SJCRH30 (cell line): ENCODE results near the gene C11orf71. TPM values are rescaled to one million over a fixed set of nuclear protein-coding genes. Genes with fewer than 3 reads are reported as not detected.

Experiments used
- DNase-seq, 2 experiments: peaks; one replicate each; pipeline ENCODE4 v3.0.0-alpha.2; 2015 to 2020
- H3K27ac ChIP-seq: fragments of 250-450 bp; sonication (Bioruptor Pico); 2 replicates; pipeline ENCODE4 v1.5.1; 2020; ENCODE audit warnings: mild to moderate bottlenecking, moderate library complexity
- H3K27me3 ChIP-seq: fragments of 250-450 bp; sonication (Bioruptor Pico); 2 replicates; pipeline ENCODE4 v1.5.1; 2020; ENCODE audit warnings: mild to moderate bottlenecking, moderate library complexity
- H3K36me3 ChIP-seq: fragments of 250-450 bp; sonication (Bioruptor Pico); 2 replicates; pipeline ENCODE4 v1.5.1; 2020; ENCODE audit warnings: mild to moderate bottlenecking, moderate library complexity
- H3K4me1 ChIP-seq: fragments of 250-450 bp; sonication (Bioruptor Pico); 2 replicates; pipeline ENCODE4 v1.5.1; 2020; ENCODE audit warnings: mild to moderate bottlenecking, moderate library complexity
- H3K4me3 ChIP-seq: fragments of 250-450 bp; sonication (Bioruptor Pico); 2 replicates; pipeline ENCODE4 v1.5.1; 2020; ENCODE audit warnings: mild to moderate bottlenecking, moderate library complexity
- H3K9me3 ChIP-seq: fragments of 250-450 bp; sonication (Bioruptor Pico); replicated peaks from 2 replicates; pipeline ENCODE4 v1.5.1; 2020; ENCODE audit warnings: mild to moderate bottlenecking, moderate library complexity
- total RNA-seq: library from RNA; depleted of rRNA; stranded (reverse); fragments of >200 nt; shearing (Covaris generic); gene quantifications from 2 replicates; pipeline ENCODE4 v1.2.3, GENCODE V29; 2014; rRNA removed

Gene C11orf71, protein sequence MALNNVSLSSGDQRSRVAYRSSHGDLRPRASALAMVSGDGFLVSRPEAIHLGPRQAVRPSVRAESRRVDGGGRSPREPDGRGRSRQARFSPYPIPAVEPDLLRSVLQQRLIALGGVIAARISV
- 3.2 and 3.6 TPM in 2 replicates for total RNA-seq

DNA sequence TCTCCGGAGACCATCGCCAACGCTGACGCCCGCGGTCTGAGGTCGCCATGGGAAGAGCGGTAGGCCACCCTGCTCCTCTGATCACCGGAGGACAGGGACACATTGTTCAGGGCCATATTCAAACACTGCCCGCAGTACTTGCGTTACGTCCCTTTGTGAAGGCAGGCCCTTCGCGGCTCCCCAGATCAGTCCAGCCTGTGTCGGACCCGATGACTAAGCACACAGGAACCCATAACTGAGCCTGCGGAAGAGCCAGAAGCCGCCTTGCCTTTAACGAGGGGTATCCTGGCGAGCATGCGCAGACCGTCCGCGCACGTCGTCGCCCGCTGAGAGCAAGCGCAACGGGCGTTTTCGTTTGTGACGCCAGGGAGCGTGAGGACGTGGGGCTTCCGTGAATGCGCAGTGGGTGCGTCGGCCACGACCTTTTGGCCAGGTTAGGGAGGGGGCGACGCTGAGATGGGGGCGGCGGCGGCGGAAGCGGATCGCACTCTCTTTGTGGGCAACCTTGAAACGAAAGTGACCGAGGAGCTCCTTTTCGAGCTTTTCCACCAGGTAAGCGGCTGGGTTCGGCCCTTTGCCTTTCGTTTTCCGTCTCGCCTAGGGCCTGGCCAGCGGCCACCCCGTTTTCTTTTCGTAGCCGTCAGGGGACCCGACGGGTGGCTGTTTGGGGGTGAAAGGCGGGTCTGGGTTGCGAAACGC, at the start of gene C11orf71, which contains the start of gene RBM7:
TSS of gene C11orf71 (minus strand) at position 296 of the 699 bp plus-strand sequence. CDS start at position 116, 180 bp downstream.
TSS of gene RBM7 (plus strand) at position 451 of the 699 bp plus-strand sequence. CDS start at position 457, 6 bp downstream.
- Histone ChIP-seq H3K4me1 (no peaks in the 10 kb centered on the region), H3K9me3 (no peaks in the 10 kb centered on the region), H3K27ac (peak within 1 kb of the TSS; percentile 92), H3K27me3 (no peaks in the 10 kb centered on the region), H3K36me3 (peaks cover 7% of the 10 kb centered on the region), H3K4me3 (peak within 1 kb of the TSS; percentile 66)
- peak; percentile 94 for DNase-seq

DNA sequence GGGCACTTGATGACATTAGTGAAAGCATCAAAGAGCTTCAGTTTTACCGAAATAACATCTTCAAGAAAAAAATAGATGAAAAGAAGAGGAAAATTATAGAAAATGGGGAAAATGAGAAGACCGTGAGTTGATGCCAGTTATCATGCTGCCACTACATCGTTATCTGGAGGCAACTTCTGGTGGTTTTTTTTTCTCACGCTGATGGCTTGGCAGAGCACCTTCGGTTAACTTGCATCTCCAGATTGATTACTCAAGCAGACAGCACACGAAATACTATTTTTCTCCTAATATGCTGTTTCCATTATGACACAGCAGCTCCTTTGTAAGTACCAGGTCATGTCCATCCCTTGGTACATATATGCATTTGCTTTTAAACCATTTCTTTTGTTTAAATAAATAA, 49.5 kb upstream of the C11orf71 start:
- peaks cover 10% of the 10 kb centered on the region for H3K36me3 ChIP-seq
- no peaks in the 10 kb centered on the region for H3K4me1 ChIP-seq
- H3K9me3 ChIP-seq = no peaks in the 10 kb centered on the region
- no peak overlapping the region for H3K27ac ChIP-seq
- H3K27me3 ChIP-seq = no peaks in the 10 kb centered on the region
- no peak for DNase-seq
- no peak overlapping the region for H3K4me3 ChIP-seq

DNA sequence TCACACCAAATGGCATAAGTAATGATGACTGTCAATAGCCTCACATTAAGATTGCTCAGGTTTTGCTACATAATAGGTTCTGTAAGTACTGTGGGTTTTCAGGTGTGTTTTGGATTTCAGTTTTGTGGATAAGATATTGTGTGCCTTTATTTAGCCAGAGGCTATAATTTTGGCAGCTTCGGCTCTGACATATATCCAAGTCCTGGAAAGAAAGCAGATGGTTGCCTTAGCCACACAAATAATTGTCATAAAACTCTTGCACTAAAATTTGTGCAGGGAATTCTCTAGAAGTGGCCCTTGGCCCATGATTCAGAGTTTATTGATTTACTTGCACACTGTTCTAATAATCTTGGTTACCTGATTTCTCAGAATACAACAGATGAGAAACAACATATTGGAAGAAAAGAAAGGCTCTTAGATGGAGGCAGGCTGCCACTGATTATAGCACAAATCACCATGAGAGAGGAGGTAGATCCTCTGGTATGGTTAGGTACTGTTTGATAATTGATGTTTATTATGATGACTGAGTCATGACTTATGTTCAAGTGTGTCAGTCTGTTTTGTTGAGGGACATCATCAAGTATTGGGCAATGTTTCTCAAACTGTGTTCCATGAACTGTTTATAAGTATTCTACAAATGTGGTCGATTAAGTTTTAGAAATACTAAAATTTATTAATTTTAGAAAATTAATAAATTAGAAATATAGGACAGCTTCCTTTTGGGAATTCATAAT, 48.6 kb upstream of the C11orf71 start:
- H3K9me3 ChIP-seq = no peaks in the 10 kb centered on the region
- no peak for DNase-seq
- no peak overlapping the region for H3K4me3 ChIP-seq
- no peak overlapping the region for H3K27ac ChIP-seq
- H3K36me3 ChIP-seq = peaks cover 10% of the 10 kb centered on the region
- no peaks in the 10 kb centered on the region for H3K27me3 ChIP-seq
- H3K4me1 ChIP-seq = no peaks in the 10 kb centered on the region

DNA sequence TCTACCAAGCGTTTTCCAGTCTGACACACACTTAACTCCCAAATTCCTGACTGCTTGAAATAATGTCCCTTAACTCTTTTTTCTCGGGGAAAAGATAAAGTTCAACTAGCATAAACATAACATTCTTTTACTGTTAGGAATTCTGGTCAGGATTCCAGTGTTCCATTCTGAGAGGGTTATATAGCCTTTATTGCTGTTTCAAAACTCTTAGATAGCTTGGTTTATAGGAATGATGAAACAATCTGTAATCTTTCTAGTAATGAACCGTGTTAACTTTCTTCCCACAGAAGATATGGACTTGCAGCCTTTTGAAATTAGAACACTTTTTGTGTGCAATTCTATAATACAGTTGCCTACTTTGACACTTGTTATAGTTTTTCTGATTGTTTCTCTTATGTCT, 47.6 kb upstream of the C11orf71 start:
- H3K36me3 ChIP-seq = peaks cover 10% of the 10 kb centered on the region
- no peak overlapping the region for H3K27ac ChIP-seq
- no peaks in the 10 kb centered on the region for H3K4me1 ChIP-seq
- no peaks in the 10 kb centered on the region for H3K27me3 ChIP-seq
- no peaks in the 10 kb centered on the region for H3K9me3 ChIP-seq
- H3K4me3 ChIP-seq = no peak overlapping the region
- DNase-seq = no peak

DNA sequence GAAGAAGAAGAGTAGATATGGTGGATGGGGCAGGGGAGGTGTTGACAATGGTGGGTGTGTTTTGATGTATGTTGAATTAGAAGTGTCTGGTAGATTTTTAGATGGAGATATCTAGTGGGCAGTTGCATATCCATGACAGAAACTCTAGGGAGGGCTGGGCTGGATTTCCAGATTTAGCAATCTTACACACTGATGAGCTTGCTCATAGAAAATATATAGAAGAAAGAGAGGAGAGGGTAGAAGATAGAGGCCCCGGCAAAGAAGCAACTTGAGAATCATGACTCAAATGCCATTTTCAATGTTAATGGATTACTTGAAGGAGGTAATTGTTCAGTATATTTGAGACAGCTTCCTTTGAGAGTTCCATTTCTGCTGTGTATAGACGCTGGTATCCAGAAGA, 47.1 kb upstream of the C11orf71 start:
- H3K36me3 ChIP-seq = peaks cover 11% of the 10 kb centered on the region
- H3K4me3 ChIP-seq = no peak overlapping the region
- no peaks in the 10 kb centered on the region for H3K9me3 ChIP-seq
- DNase-seq = no peak
- no peaks in the 10 kb centered on the region for H3K4me1 ChIP-seq
- no peak overlapping the region for H3K27ac ChIP-seq
- no peaks in the 10 kb centered on the region for H3K27me3 ChIP-seq

DNA sequence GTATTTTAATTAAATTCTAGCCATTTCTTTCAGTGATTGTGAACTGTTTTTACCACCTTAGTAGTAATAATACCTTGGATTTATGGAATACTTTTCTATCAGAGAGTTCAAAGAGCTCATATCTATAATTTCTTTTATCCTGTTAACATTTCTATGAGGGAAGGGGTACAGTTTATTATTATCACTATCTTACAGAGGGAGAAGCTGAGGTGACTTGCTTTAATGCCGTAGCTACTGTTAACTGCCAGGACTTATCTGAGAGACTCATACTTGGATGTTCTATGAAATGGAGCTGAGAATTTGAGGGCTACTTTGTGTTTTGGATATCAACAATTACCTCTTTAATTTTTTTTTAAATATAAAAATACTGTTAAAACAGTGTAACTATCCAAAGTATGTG, 42.2 kb upstream of the C11orf71 start:
- DNase-seq = no peak
- no peak overlapping the region for H3K27ac ChIP-seq
- peaks cover 9% of the 10 kb centered on the region for H3K36me3 ChIP-seq
- no peaks in the 10 kb centered on the region for H3K9me3 ChIP-seq
- no peaks in the 10 kb centered on the region for H3K27me3 ChIP-seq
- H3K4me1 ChIP-seq = peaks cover 6% of the 10 kb centered on the region
- no peak overlapping the region for H3K4me3 ChIP-seq

DNA sequence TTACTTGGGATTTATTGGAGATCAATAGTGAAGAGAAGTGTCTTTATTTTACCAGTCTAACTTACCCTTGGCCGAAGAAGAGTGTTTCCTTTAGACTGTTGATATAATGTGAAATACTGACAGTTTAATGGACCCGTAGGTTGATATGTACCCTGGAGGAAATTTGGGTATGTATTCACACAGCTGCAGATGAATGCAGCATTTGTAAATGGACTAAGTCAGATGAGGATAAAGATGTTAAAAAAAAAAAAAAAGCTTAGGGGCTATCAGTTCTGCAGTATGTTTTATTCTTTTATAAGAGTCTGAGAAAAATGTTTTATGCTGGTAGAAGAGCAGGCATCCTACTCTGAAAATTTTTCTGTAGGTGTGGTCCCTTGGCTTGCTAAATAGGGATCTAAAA, 41.6 kb upstream of the C11orf71 start:
- Histone ChIP-seq H3K4me1 (peaks cover 6% of the 10 kb centered on the region), H3K36me3 (peaks cover 9% of the 10 kb centered on the region), H3K27me3 (no peaks in the 10 kb centered on the region), H3K4me3 (no peak overlapping the region), H3K27ac (no peak overlapping the region), H3K9me3 (no peaks in the 10 kb centered on the region)
- no peak for DNase-seq

DNA sequence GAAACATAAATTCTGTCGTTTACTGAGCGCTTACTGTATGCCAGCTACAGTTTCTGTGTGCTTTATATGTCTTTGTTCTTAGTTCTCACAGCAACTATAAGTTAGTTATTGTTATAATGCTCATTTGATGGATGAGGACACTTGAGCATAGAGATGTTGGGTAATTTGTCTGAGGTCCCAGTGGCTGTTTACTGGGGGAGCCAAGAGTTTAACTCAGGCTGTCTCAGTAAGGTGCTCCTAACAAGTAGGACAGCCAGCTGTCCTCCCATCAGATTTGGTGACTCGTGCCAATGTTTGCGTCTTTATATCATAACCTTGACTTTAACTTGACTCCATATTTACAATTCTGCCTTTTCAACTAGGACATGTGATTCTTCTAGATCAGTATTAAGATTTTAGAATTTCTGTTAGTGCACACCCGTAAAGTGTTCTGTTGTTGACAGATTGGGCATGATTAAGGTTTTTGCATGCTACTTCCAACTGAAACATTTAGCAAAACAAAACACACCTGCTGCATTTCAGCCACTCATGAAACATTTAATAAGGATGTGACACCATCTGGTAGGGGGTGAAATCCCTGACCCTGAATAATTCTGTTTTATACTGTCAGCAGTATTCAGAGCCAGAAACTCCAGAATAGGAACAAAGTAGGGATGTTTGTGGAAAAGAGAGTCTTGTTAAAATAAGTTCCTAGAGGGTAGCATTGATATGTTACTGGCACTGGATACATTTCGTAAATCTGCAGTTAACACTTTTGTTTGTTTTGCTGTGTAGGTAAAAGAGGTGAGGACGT, 40.9 kb upstream of the C11orf71 start:
- DNase-seq = peak in 1 of 2 experiments; percentile 4
- no peak overlapping the region for H3K27ac ChIP-seq
- peaks cover 6% of the 10 kb centered on the region for H3K4me1 ChIP-seq
- peaks cover 8% of the 10 kb centered on the region for H3K36me3 ChIP-seq
- H3K9me3 ChIP-seq = no peaks in the 10 kb centered on the region
- H3K27me3 ChIP-seq = no peaks in the 10 kb centered on the region
- peak overlapping the region; percentile 97; the same call in 1 of the 2 replicates for H3K4me3 ChIP-seq

DNA sequence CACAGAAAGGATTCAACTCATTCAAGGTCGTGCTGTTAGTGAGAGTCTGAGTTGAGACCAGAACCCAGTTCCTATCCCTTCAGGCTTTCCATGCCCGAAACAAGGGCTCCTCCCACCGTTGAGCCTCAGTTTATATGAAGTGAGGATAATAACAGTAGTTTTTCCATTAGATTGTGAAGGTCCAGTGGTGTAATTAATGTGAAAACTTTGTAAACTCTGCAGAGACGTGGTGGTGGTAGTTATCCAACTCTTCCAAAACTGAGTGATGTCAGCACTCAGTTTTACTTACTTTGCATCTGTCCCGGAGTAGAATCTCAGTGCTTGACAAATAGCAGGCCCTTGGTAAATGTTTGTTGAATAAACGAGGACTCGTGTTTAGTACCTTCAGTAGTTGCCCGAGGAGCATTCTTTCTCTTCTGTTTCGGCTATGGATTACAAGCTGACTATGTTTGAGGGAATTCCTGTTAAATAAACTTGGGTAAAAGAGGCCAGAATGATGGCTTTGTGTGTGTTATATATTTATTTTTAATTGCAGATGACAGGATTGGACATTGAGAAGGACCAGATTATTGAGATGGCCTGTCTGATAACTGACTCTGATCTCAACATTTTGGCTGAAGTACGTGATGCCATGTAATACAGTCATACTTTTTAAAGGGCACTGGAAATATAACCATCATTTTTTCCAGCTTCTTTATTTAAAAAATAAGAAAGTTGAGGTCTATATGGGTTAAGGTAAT, 40.0 kb upstream of the C11orf71 start:
- Histone ChIP-seq H3K4me3 (peak overlapping the region; percentile 97), H3K27ac (peak overlapping the region; percentile 74), H3K9me3 (no peaks in the 10 kb centered on the region), H3K4me1 (peaks cover 6% of the 10 kb centered on the region), H3K36me3 (peaks cover 3% of the 10 kb centered on the region; the same call in 1 of the 2 replicates), H3K27me3 (no peaks in the 10 kb centered on the region)
- no peak for DNase-seq

DNA sequence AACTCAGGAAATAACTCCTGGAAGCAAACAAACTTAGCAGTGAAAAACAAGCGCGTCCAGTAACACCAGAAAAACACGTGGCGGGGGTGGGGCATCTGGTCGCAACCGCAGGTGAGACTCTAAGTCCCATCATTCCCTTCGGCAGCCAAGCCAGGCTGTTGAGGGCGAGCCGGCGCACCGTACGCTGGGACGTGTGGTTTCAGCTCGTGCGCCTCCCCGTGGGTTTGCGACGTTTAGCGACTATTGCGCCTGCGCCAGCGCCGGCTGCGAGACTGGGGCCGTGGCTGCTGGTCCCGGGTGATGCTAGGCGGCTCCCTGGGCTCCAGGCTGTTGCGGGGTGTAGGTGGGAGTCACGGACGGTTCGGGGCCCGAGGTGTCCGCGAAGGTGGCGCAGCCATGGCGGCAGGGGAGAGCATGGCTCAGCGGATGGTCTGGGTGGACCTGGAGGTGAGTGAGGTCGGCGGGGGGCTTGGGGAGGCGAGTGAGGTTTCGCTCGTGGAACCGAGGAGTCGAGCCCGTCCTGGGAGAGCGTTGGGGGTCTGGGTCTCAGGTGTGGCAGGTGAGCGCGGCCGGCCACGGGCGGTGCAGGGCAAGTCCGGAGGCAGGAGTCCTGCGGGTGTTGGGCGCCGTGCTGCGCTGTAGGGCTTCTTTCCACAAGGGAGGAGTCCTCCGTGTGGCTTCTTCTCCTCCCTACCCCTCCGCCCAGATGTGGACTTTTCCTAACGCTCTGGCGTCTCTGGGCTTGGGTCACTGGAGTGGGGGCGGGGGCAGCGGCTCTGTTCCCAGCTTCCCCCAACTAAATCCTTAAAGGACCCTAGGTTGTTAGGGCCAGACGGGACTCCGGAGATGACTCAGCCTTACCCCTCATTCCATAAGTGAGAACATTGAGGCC, 39.2 kb upstream of the C11orf71 start, which contains the start of gene REXO2:
TSS of gene REXO2 (plus strand) at position 239 of the 892 bp plus-strand sequence. CDS start at position 301, 62 bp downstream.
- Histone ChIP-seq H3K27me3 (no peaks in the 10 kb centered on the region), H3K4me3 (peak within 1 kb of the TSS; percentile 97), H3K27ac (peak within 1 kb of the TSS; percentile 74), H3K4me1 (peaks cover 6% of the 10 kb centered on the region), H3K9me3 (no peaks in the 10 kb centered on the region), H3K36me3 (peaks cover 3% of the 10 kb centered on the region; the same call in 1 of the 2 replicates)
- DNase-seq = peak; percentile 89 to 90

DNA sequence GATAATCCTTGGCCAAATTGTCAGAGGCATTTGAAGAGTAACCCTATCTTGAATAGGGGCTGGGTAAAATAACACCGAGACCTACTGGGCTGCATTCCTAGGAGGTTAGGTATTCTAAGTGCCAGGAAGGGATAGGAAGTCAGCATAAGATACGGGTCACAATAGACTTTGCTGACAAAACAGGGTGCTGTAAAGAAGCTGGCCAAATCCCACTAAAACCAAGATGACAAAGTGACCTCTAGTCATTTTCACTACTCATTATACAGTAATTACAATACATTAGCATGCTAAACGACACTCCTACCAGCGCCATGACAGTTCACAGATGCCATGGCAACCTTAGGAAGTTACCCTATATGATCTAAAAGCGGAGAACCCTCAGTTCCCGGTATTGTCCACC, 38.0 kb upstream of the C11orf71 start:
- H3K36me3 ChIP-seq = peaks cover 3% of the 10 kb centered on the region; the same call in 1 of the 2 replicates
- peaks cover 6% of the 10 kb centered on the region for H3K4me1 ChIP-seq
- no peak overlapping the region for H3K4me3 ChIP-seq
- H3K27me3 ChIP-seq = no peaks in the 10 kb centered on the region
- no peak overlapping the region for H3K27ac ChIP-seq
- DNase-seq = no peak
- no peaks in the 10 kb centered on the region for H3K9me3 ChIP-seq

DNA sequence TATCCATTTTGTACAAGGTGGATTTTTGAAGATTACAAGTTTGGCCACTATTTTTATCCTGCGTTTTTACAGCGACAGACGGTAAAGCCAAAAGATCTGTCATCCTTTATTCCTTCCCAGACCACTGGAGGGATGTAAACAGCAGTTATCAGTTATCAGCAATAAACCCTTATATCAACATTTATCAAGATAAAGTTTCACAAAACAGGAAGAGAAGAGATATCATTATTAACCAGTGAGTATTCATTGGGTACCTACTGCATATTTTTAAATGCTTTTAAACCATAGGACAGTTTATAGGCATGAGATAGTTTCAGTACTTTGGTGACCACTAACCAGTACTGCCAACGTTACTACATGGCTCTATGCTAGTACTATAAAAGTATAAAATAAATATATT, 33.1 kb upstream of the C11orf71 start:
- Histone ChIP-seq H3K9me3 (no peaks in the 10 kb centered on the region), H3K27ac (no peak overlapping the region), H3K4me1 (no peaks in the 10 kb centered on the region), H3K27me3 (no peaks in the 10 kb centered on the region), H3K36me3 (no peaks in the 10 kb centered on the region), H3K4me3 (no peak overlapping the region)
- DNase-seq = no peak

DNA sequence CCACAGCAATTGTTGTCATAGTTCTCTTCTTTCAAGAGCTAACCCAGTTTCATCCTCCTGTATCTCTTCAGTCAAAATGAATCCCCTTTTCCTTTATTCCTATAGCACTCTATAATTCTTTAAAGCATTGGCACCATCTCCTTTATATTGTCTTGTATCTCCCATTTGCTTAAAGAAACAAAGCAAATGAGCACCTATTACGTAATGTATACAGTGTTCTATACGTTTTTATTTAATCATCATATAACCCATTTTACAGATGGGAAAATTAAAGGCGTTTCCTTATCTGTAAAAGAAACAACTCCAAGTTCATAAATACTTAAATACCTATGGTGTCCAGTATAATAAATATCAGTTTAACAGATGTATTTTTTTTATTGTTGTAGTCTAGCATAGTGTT, 32.6 kb upstream of the C11orf71 start:
- no peak for DNase-seq
- H3K4me1 ChIP-seq = no peaks in the 10 kb centered on the region
- no peak overlapping the region for H3K27ac ChIP-seq
- H3K9me3 ChIP-seq = no peaks in the 10 kb centered on the region
- H3K27me3 ChIP-seq = no peaks in the 10 kb centered on the region
- H3K36me3 ChIP-seq = no peaks in the 10 kb centered on the region
- no peak overlapping the region for H3K4me3 ChIP-seq
